HL-60 (cell line): ENCODE results near the gene ZBTB49.

Experiments used
- DNase-seq, 2 experiments: peaks; one replicate each; pipeline ENCODE4 v3.0.0-alpha.2; 2010 to 2020; ENCODE audit warnings: low read depth in 1 of 2, low spot score in 1 of 2
- H3K27ac ChIP-seq: fragments of 250-450 bp; sonication (Bioruptor Pico); replicated peaks from 2 replicates; pipeline ENCODE4 v1.5.1; 2020; ENCODE audit warnings: mild to moderate bottlenecking, moderate library complexity
- H3K27me3 ChIP-seq: fragments of 250-450 bp; sonication (Bioruptor Pico); 2 replicates; pipeline ENCODE4 v1.5.1; 2021; ENCODE audit warnings: mild to moderate bottlenecking, moderate library complexity; ENCODE audit not compliant: insufficient read depth, poor library complexity, severe bottlenecking
- H3K4me3 ChIP-seq: replicated peaks from 2 replicates; pipeline ENCODE4 v1.5.1; 2011; ENCODE audit warnings: mild to moderate bottlenecking, control low read depth, low read length; ENCODE audit not compliant: insufficient read depth
- CTCF ChIP-seq: IDR thresholded peaks from one replicate; pipeline ENCODE4 v1.5.1; 2011; ENCODE audit warnings: low read length, control low read depth, inconsistent platforms; ENCODE audit not compliant: insufficient read depth
- GABPA ChIP-seq: IDR thresholded peaks from 2 replicates; pipeline ENCODE4 v1.6.1; 2012; ENCODE audit warnings: low read depth
- POLR2AphosphoS5 ChIP-seq: IDR thresholded peaks from 2 replicates; pipeline ENCODE4 v1.6.1; 2012; ENCODE audit warnings: low read depth
- REST ChIP-seq: IDR thresholded peaks from 2 replicates; pipeline ENCODE4 v1.6.1; 2012; ENCODE audit warnings: low read depth; ENCODE audit not compliant: insufficient replicate concordance
- SPI1 ChIP-seq: IDR thresholded peaks from 2 replicates; pipeline ENCODE4 v1.6.1; 2012; ENCODE audit warnings: low read depth, mild to moderate bottlenecking, borderline replicate concordance
- long read RNA-seq: library from polyadenylated mRNA; unstranded; transcript quantifications from one replicate; pipeline ENCODE4 v2.0.0, GENCODE V29; 2020

The ZBTB49 gene, protein sequence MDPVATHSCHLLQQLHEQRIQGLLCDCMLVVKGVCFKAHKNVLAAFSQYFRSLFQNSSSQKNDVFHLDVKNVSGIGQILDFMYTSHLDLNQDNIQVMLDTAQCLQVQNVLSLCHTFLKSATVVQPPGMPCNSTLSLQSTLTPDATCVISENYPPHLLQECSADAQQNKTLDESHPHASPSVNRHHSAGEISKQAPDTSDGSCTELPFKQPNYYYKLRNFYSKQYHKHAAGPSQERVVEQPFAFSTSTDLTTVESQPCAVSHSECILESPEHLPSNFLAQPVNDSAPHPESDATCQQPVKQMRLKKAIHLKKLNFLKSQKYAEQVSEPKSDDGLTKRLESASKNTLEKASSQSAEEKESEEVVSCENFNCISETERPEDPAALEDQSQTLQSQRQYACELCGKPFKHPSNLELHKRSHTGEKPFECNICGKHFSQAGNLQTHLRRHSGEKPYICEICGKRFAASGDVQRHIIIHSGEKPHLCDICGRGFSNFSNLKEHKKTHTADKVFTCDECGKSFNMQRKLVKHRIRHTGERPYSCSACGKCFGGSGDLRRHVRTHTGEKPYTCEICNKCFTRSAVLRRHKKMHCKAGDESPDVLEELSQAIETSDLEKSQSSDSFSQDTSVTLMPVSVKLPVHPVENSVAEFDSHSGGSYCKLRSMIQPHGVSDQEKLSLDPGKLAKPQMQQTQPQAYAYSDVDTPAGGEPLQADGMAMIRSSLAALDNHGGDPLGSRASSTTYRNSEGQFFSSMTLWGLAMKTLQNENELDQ
- long read RNA-seq, transcript ZBTB49-201 (8 exons, 2,889 nt): major isoform, 11 of 45 reads
- long read RNA-seq, partial matches to known transcripts: 9 of 45 reads
- long read RNA-seq, other reads (novel, unspliced or antisense): 22 of 45 reads

DNA sequence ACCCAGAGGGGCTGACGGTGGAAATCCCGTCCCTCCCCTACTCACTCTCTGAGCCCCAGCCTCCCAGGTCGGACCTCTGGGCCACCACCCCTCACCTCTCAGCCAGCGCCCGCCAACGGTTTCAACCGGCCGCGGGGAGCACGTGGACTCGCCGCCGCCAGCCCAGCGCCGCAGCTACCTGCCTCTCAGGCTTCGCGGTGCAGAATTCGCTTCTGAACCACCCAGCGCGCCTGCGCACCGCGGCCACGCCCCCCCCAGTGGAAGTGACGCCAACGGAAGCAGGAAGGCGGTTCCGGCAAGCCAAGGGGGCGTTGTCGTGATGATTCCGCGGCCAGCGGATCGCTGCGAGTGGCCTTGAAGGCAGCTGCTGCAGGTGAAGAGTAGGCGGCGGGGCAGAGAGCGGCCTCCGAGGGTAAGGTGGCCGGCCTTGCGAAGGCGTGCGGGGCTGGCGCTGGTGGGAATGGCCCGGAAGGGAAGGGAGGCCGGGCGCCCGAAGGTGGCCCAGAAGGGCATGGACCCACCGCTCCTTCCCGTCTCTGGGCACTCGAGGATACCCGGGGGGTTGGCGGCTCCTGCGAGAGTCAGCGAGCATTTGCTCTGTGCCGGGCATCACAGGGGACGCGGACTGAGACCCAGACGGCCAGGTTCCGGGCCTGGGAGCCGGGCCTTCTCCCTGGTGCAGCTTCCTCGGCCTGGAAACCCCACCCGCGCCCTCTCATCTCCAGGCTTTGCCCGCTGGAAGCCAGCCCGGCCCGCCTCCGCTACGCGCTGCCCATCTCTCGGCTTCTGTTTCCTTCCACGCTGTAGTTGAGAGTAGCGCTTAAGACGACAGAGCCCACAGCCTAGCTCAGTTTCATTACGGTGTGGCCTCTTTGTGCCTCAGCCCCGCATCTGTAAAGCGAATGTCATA lies at the start of gene ZBTB49, which contains the start of gene LYAR:
Gene ZBTB49 (plus strand): TSS at position 311 of the 910 bp plus-strand sequence. CDS start 9,695 bp downstream, outside the sequence.
Gene LYAR (minus strand): TSS at position 214 of the 910 bp plus-strand sequence. CDS start 6,412 bp downstream, outside the sequence.
- peak within 1 kb of the TSS; percentile 98 for H3K4me3 ChIP-seq
- no peaks in the 10 kb centered on the region for H3K27me3 ChIP-seq
- H3K27ac ChIP-seq: peak within 1 kb of the TSS; percentile 87
- TF ChIP-seq CTCF: no peak
- peak; percentile 90; the same call in 1 of the 2 replicates for TF ChIP-seq POLR2AphosphoS5
- TF ChIP-seq REST: peak; percentile 59
- TF ChIP-seq SPI1: no peak
- TF ChIP-seq GABPA: peak; percentile 81
- peak; percentile 87 to 94 for DNase-seq

GRCh38 chr4:4245172-4245571 lies 44.9 kb upstream of the ZBTB49 start:
- DNase-seq: no peak
- TF ChIP-seq GABPA (no peak), SPI1 (no peak), POLR2AphosphoS5 (no peak), CTCF (no peak), REST (no peak)
- H3K27me3 ChIP-seq: no peaks in the 10 kb centered on the region
- no peak overlapping the region for H3K27ac ChIP-seq
- H3K4me3 ChIP-seq: no peak overlapping the region

GRCh38 chr4:4247696-4248028 lies 42.4 kb upstream of the ZBTB49 start:
- TF ChIP-seq CTCF (no peak), SPI1 (no peak), GABPA (no peak), POLR2AphosphoS5 (no peak)
- peak overlapping the region; percentile 90 for H3K27ac ChIP-seq
- peak overlapping the region; percentile 66 for H3K4me3 ChIP-seq
- no peak for DNase-seq
- H3K27me3 ChIP-seq: no peaks in the 10 kb centered on the region
